Cardiac muscle cell (in vitro differentiated cells and primary cell): ENCODE data around the gene NME5. TPM values are rescaled to one million over a fixed set of nuclear protein-coding genes. Genes with fewer than 3 reads are reported as not detected.
"Not testable (repeated sequence)": the region's sequence is repeated elsewhere in the genome, so short reads cannot be mapped to it uniquely, and the experiment has no call there.

Source experiments
- DNase-seq, 2 donors: peaks; one replicate each; pipeline versions ENCODE4 v3.0.0 to v3.0.0-alpha.2; 2010 to 2017; ENCODE audit warnings: low read depth in 1 of 2, low spot score in 1 of 2
- H3K27ac ChIP-seq: fragments of 200-600 bp; sonication (generic); 2 replicates; pipeline ENCODE4 v1.5.1; 2016
- H3K27me3 ChIP-seq: fragments of 200-600 bp; sonication (generic); 2 replicates; pipeline ENCODE4 v1.6.0; 2016; ENCODE audit warnings: control low read depth
- H3K36me3 ChIP-seq: fragments of 200-600 bp; sonication (generic); 2 replicates; pipeline ENCODE4 v1.5.1; 2016; ENCODE audit warnings: control low read depth
- H3K4me1 ChIP-seq: fragments of 200-600 bp; sonication (generic); 2 replicates; pipeline ENCODE4 v1.8.1; 2017; ENCODE audit warnings: low read depth, mild to moderate bottlenecking, mixed run types
- H3K4me3 ChIP-seq: fragments of 200-600 bp; sonication (generic); 2 replicates; pipeline ENCODE4 v1.5.1; 2016; ENCODE audit warnings: mild to moderate bottlenecking
- H3K9me3 ChIP-seq: fragments of 200-600 bp; sonication (generic); 2 replicates; pipeline ENCODE4 v1.5.1; 2017; ENCODE audit warnings: low read depth, mild to moderate bottlenecking, control low read depth
- polyA plus RNA-seq: library from polyadenylated mRNA; unstranded; fragments of >200 nt; fragmentation: Nextera tagmentation; extraction: Ambion mirVana; gene quantifications from 2 replicates; pipeline ENCODE4 v1.2.1, GENCODE V29; 2016
- total RNA-seq: library from RNA; depleted of rRNA; stranded (reverse); fragments of >200 nt; gene quantifications from 2 replicates; pipeline ENCODE4 v1.2.3, GENCODE V29; 2016
- TF ChIP-seq, protein P1 (sequence below): IDR thresholded peaks from 2 replicates; pipeline ENCODE4 v1.5.1; 2012; ENCODE audit warnings: low read depth, mild to moderate bottlenecking, low read length

The NME5 gene
- total and polyA plus RNA-seq, 2 experiments from 2014 or later: 4.1 to 10.4 TPM

DNA sequence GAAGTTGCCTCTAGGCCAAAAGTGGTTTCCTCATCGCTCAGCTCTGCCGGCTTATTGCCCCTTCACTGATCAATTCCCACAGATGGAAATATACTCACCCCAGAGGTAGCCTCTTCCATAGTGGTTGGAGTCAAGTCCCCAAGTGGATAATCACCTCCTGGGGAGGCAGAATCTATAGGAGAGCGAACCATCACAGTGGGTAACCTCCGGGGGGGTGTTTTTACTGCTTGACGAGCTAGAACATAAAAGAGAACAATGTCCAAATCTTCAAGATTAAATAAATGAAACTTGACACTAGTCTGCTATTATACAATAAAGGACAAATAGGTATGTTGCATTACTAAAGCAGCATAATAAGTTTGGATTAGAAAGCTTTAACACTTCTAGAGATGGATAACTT lies 29.9 kb upstream of the NME5 start:
- TF ChIP-seq, protein P1, sequence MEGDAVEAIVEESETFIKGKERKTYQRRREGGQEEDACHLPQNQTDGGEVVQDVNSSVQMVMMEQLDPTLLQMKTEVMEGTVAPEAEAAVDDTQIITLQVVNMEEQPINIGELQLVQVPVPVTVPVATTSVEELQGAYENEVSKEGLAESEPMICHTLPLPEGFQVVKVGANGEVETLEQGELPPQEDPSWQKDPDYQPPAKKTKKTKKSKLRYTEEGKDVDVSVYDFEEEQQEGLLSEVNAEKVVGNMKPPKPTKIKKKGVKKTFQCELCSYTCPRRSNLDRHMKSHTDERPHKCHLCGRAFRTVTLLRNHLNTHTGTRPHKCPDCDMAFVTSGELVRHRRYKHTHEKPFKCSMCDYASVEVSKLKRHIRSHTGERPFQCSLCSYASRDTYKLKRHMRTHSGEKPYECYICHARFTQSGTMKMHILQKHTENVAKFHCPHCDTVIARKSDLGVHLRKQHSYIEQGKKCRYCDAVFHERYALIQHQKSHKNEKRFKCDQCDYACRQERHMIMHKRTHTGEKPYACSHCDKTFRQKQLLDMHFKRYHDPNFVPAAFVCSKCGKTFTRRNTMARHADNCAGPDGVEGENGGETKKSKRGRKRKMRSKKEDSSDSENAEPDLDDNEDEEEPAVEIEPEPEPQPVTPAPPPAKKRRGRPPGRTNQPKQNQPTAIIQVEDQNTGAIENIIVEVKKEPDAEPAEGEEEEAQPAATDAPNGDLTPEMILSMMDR: no peak
- no peak for DNase-seq
- Histone ChIP-seq H3K4me3 (no peak overlapping the region), H3K4me1 (no peaks in the 10 kb centered on the region), H3K27me3 (no peaks in the 10 kb centered on the region), H3K27ac (no peak overlapping the region), H3K9me3 (no peaks in the 10 kb centered on the region), H3K36me3 (peaks cover 86% of the 10 kb centered on the region)

DNA sequence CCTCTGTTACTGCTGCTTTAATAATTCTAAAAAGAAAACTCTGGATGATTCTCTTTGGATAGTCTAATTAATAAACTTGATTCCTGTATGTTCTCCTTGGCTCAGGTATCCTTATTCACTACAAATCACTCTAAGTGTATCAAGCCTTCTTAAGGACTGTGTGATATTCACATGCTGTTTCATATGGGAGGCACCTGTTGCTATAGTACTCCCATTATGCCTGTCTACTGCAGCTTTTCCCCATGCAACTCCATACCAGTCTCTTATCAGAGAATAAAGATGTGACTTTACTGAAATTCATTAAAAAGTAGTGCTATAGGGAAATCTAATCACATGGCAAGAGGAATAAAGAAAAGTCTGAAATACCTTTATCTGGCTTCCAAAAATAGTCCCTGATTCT lies 24.5 kb upstream of the NME5 start:
- Histone ChIP-seq H3K36me3 (peaks cover 87% of the 10 kb centered on the region), H3K4me1 (no peaks in the 10 kb centered on the region), H3K27ac (no peak overlapping the region), H3K27me3 (no peaks in the 10 kb centered on the region), H3K4me3 (no peak overlapping the region), H3K9me3 (no peaks in the 10 kb centered on the region)
- no peak for DNase-seq
- TF ChIP-seq, protein P1: no peak

DNA sequence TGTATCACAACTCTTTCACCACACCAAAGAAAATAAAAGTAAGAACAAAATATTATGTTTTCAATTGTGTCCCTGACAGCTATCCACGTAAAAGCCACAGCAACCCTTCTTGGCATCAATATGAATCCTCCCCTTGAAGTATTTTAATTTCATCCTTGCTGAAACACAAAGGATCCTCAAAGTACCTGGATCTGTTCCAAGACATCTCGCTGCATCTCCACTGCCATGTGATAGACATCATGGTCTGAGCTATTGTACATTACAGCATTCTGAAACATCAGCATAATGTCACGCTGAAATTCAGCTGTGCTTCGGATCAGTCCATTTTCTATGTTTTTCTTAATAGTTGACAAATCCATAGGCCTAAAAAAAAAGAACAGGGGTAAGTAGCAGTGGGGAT lies 21.5 kb upstream of the NME5 start:
- Histone ChIP-seq H3K27ac (no peak overlapping the region), H3K36me3 (peaks cover 83% of the 10 kb centered on the region), H3K4me3 (no peak overlapping the region), H3K27me3 (no peaks in the 10 kb centered on the region), H3K4me1 (no peaks in the 10 kb centered on the region), H3K9me3 (no peaks in the 10 kb centered on the region)
- no peak for DNase-seq
- TF ChIP-seq, protein P1: no peak

DNA sequence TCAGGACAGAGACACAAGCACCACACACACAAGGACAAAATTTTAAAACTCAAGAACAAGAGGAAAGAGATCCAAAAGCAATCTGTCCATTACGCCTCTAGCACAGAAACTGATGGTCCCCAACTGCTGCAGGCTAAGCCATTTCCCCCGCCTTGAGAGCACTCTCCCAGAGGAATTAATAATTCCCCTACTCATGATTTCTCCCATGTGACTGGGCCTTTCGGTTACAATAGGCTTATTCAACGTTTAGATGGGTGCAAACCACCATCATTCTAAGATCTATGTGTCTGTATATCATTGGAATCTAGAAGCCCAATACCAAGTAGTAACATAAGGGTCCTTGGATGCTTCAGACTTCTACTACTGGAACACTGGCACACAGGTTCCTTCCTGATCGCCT lies 20.4 kb upstream of the NME5 start:
- H3K27ac ChIP-seq: no peak overlapping the region
- no peak overlapping the region for H3K4me3 ChIP-seq
- DNase-seq: no peak
- TF ChIP-seq, protein P1: no peak
- H3K36me3 ChIP-seq: peaks cover 76% of the 10 kb centered on the region
- no peaks in the 10 kb centered on the region for H3K27me3 ChIP-seq
- H3K4me1 ChIP-seq: no peaks in the 10 kb centered on the region
- no peaks in the 10 kb centered on the region for H3K9me3 ChIP-seq

DNA sequence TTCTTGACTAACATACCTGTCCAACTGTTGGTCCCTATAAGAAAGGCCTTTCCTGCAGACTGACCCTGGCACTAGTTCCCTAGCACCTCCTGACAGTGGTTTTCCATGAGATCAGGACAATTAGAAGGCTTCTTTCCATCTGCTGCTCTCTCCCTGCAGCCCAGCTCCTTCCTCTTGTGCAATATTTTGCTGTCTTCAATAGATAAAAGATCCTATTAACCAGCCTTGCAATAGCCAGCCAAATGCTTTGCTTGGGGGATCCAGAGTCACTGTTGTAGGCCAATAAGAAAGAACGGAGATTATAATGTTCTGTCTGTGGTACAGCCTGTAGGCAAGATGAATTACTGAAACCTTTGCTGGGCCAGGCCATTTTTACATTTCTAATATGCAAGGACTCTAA lies 18.4 kb upstream of the NME5 start:
- peaks cover 58% of the 10 kb centered on the region for H3K36me3 ChIP-seq
- no peak overlapping the region for H3K4me3 ChIP-seq
- DNase-seq: peak in 1 of 2 donors; percentile 44
- no peaks in the 10 kb centered on the region for H3K4me1 ChIP-seq
- H3K9me3 ChIP-seq: no peaks in the 10 kb centered on the region
- no peak overlapping the region for H3K27ac ChIP-seq
- H3K27me3 ChIP-seq: peaks cover 2% of the 10 kb centered on the region
- TF ChIP-seq, protein P1: no peak

DNA sequence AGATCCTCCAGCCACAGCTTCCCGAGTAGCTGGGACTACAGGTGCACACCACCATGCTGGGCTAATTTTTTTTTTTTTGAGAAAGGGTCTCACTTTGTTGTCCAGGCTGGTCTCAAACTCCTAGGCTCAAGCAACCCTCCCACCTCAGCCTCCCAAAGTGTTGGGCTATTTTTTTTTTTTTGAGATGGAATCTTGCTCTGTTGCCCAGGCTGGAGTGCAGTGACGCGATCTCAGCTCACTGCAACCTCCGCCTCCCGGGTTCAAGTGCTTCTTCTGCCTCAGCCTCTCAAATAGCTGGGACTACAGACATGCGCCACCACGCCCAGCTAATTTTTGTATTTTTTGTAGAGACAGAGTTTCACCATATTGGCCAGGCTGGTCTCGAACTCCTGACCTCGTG lies 16.7 kb upstream of the NME5 start:
- not testable (repeated sequence) for DNase-seq, H3K4me1 ChIP-seq, H3K27ac ChIP-seq, H3K27me3 ChIP-seq, H3K9me3 ChIP-seq, H3K4me3 ChIP-seq
- peaks cover 43% of the 10 kb centered on the region for H3K36me3 ChIP-seq
